HG03460 (cell line): ENCODE data around the gene LHCGR.
A peak's percentile ranks its signal among the peaks of the same experiment; 100 is the strongest.
"Not testable (repeated sequence)": the region's sequence is repeated elsewhere in the genome, so short reads cannot be mapped to it uniquely, and the experiment has no call there.

ENCODE experiments used
- ATAC-seq: cut with Tn5 transposase; IDR thresholded peaks from one replicate; pipeline ENCODE4 v1.9.1; 2021; ENCODE audit not compliant: unreplicated experiment

LHCGR gene

DNA sequence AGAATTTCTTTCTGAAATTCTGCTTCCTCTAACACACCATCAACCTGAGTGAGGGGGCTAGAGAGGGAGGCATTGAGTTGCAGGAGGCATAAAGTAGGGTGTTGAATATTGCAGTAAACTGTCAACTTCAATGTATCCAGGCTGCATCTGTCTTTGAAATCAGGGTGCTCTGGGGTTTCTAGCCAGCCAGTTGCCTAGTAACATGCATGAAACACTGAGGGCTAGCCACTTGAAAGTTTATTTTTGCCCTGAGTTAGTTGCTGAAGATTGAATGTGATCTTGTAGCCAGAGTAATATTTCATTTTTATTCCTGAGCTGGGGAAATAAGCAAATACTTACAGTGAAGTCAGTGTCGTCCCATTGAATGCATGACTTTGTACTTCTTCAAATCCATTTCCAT, 41.9 kb downstream of the LHCGR start:
- no peak for ATAC-seq

GRCh38 chr2:48712151-48712550, 43.4 kb downstream of the LHCGR start:
- ATAC-seq: no peak

- ATAC-seq: no peak
Measured at GRCh38 chr2:48711343-48711742, 44.2 kb downstream of the LHCGR start.

DNA sequence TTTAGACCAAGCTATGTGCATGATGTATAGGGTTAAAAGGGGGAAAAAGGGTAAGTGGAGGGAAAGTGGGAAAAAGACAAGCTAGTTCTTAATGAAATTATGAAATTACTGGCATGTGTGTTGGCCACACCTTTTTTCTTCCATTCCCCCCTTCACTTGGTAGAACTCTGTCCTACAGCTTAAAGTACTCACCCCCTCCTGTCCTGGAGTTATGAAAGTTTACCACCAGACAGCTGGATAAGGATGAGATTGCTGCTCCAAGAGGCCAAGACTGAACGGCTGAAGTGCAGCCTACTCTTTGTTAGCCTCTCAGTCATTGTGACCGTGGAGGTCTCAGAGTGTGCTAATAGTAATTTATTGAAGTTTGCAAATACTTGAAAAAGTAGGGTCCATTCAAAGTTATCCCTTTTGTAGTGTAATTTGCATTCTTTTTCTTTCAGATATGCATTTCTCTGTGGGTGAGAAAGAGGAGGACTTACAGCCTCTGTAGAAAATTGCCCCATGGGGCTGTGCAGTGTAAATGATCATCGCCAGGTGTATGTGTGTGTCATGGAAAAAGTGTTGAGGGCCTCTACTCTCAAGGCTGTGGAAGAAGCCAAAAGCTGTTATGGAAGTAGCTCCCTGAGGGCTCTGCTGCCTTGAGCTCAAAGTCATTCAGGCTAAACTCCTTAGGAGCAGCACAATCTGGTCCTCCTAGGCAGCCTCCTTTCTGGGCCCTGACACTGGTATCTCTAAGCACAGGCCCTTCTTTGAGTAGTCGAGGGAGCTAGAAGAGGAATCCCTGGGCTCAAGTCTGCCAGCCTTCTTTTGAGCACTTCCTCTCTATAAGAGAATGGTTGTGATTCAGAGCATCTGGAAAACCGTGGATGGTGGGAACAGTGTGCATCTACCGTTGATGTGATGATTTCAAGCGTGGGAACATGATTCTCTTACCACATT, 46.2 kb downstream of the LHCGR start:
- no peak for ATAC-seq

DNA sequence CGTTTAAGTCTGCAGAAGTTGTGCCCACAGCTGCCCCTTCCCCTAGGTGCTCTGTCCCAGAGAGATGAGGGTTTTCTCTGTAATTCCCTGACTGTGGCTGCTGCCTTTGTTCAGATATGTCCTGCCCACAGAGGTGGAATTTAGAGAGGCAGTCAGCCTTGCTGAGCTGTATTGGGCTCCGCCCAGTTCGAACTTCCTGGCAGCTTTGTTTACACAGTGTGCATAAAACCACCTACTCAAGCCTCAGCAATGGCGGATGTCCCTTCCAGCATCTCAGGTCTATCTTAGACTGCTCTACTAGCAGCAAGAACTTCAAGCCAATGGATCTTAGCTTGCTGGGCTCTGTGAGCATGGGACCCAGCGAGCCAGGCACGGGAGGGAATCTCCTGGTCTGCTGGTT, 48.1 kb downstream of the LHCGR start:
- ATAC-seq: no peak

- not testable (repeated sequence) for ATAC-seq
Measured at GRCh38 chr2:48703621-48704020, 51.9 kb downstream of the LHCGR start.

DNA sequence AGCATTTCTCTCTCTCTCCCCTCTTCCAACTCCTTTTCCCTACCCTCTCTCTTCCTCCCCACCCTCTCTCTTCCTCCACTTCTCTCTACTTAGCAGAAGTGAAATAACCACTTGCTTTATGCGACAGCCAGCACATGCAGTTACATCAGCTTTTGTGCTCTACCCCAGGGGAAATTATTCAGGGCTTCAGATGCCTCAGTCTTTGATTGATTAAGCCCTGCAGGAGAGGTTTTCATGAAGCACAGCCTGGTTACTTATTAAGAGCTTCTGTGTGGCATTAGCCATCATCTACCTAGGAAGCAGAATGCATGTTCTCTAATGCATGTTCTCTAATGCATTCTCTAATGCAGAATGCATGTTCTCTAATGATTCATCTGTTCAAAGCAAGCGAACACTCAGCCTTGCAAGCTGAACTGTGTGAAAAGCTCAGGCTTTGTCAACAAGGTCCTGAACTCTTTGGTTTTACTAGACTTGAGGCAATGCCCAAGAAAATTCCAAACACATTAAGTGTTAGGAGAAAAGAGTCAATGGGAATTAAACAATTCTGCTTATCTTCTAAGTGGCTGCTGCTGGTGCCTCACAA, 56.1 kb downstream of the LHCGR start:
- no peak for ATAC-seq

- no peak for ATAC-seq
Measured at GRCh38 chr2:48696881-48697280, 58.6 kb downstream of the LHCGR start.

- ATAC-seq: no peak
Measured at GRCh38 chr2:48695991-48696390, 59.5 kb downstream of the LHCGR start.

- ATAC-seq: no peak
Measured at GRCh38 chr2:48694149-48694548, 61.4 kb downstream of the LHCGR start.

DNA sequence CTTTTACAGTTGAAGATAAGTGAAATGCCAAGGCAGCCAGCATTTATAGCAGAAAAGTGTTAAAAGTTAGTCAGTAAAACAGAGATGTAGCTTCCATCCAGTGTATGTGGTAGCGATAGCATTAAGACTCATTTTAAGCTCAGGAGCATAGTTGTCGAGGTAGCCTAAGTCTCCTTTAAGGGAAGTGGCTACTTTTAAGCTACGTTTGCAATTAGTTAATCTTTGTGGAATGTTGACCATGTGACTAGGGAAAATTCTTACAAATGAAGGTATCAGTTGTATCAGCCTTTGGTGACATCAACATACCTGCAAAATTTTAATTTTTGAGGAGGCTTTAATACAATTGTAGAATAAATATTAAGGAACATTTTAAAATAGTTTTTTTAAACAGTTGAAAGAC, 61.9 kb downstream of the LHCGR start:
- no peak for ATAC-seq

GRCh38 chr2:48693066-48693465, 62.5 kb downstream of the LHCGR start:
- no peak for ATAC-seq

DNA sequence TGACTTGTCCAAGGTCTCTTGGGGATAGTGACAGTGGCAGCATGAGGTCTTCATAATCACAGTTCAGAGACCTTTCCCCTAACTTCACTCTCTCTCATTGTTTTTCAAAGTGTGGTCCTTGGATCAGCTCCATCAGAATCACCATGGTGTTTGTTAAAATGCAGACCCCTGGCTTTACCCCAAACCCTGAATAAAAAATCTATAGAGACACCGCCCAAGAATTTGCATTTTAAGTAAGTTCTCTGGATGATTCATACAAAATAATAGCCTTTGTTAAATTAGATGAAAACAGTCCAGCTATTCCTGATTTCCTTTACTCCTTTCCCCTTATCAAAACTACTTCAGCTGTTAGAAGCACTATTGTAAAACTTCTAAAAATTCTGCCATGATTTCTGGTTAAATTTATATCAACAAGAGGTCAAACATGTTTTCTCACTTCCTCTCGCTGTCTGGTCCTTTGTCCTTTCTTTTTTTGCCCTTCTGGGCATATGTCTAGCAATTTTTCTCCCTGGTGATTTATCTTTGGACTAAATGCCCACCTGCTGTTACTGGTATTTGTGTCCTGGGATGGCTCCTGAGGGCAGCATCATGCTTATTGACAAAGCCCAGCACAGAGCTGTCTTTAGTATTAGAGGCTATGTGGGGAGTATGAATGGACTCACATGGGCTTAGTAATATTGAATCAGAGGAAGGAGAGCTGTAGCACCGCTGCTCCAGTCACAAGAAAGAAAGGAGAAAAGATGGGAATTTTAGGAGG, 63.4 kb downstream of the LHCGR start:
- ATAC-seq: no peak

- no peak for ATAC-seq
Measured at GRCh38 chr2:48685126-48685525, 70.4 kb downstream of the LHCGR start.

DNA sequence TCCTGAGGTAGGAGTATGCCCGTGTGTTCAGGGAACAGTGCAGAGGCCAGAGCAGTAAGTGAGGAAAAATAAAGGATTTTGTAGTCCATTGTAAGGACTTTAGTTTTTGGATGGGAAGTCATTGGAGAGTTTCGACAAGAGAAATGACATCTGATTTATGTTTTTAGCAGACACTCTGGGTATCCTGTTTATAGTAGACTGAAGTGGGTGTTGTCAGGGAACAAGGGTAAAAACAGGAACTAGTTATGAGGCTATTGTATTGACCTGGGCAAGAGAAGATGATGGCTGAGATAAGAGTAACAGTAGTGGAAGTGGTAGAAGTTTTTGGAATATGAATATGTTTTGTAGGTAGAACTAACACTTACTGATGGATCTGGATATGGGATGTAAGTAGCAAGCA, 78.1 kb downstream of the LHCGR start:
- no peak for ATAC-seq

GRCh38 chr2:48674933-48675332, 80.6 kb downstream of the LHCGR start:
- no peak for ATAC-seq

GRCh38 chr2:48673581-48673980, 81.9 kb downstream of the LHCGR start:
- no peak for ATAC-seq

DNA sequence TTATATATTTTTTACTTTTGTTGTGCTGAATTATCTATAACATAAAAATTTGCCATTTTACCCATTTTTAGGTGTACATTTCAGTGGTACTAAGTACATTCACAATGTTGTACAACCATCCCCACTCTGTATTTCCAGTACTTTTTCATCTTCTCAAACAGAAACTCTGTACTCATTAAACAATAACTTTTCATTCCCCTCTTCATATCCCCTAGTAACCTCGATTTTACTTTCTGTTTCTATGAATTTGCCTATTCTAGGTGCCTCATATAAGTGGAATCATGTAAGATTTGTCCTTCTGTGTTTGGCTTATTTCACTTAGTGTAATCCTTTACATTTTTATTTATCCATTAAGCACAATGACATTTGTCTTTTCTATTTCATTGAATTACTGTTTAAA, 86.5 kb downstream of the LHCGR start:
- peak; percentile 94 for ATAC-seq

GRCh38 chr2:48651158-48651790, 104.2 kb downstream of the LHCGR start:
- no peak for ATAC-seq

DNA sequence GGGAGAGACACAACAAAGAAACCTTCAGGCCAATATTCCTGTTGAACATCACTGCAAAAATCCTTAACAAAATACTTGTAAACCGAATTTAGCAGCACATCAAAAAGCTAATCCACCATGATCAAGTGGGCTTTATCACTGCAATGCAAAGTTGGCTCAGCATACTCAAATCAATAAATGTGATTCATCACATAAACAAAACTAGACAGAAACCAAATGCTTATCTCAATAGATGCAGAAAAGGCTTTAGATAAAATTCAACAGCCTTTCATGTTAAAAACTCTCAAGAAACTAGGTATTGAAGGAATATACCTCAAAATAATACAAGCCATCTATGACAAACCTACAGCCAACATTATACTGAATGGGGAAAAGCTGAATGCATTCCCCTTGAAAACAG, 117.3 kb downstream of the LHCGR start:
- no peak for ATAC-seq
